Activated CD4-positive, alpha-beta memory T cell treated with anti-CD3 and anti-CD28 coated beads, Interleukin-2, amount 10 ng/mL, durations not matched to agents 7 days and 5 days (primary cell): ENCODE measurements around the gene MON1B. TPM values are rescaled to one million over a fixed set of nuclear protein-coding genes. Genes with fewer than 3 reads are reported as not detected.
A peak's percentile ranks its signal among the peaks of the same experiment; 100 is the strongest.
"Not testable (repeated sequence)": the region's sequence is repeated elsewhere in the genome, so short reads cannot be mapped to it uniquely, and the experiment has no call there.

Source experiments
- CTCF ChIA-PET: fragments of 350-600 bp; sonication (Branson Sonifier 250); formaldehyde crosslinking; loops from one replicate; lab custom pipeline; 2021; ENCODE audit warnings: antibody characterized with exemption, inconsistent platforms; lab: Charles Lee
- POLR2A ChIA-PET: fragments of 350-600 bp; sonication (Branson Sonifier 250); formaldehyde crosslinking; loops from one replicate; lab custom pipeline; 2021; ENCODE audit warnings: antibody characterized with exemption; lab: Charles Lee
- DNase-seq: peaks from one replicate; pipeline ENCODE4 v3.0.0-alpha.2; 2020
- H3K27ac Mint-ChIP-seq: one replicate; pipeline ENCODE4 v1.8.0; 2021; ENCODE audit warnings: mild to moderate bottlenecking, mixed read lengths
- H3K27me3 Mint-ChIP-seq: one replicate; pipeline ENCODE4 v1.8.0; 2021; ENCODE audit warnings: mixed read lengths
- H3K36me3 Mint-ChIP-seq: one replicate; pipeline ENCODE4 v1.8.0; 2021; ENCODE audit warnings: low read depth, mixed read lengths
- H3K4me1 Mint-ChIP-seq: one replicate; pipeline ENCODE4 v1.8.0; 2021; ENCODE audit warnings: mixed read lengths
- H3K4me3 Mint-ChIP-seq: one replicate; pipeline ENCODE4 v1.8.0; 2021; ENCODE audit warnings: mild to moderate bottlenecking, mixed read lengths
- H3K9me3 Mint-ChIP-seq: one replicate; pipeline ENCODE4 v1.8.0; 2021; ENCODE audit warnings: mixed read lengths
- total RNA-seq, 2 experiments: library from RNA; stranded (reverse); gene quantifications; one replicate each; pipeline ENCODE4 v1.2.3, GENCODE V29; 2021

MON1B gene
- total RNA-seq, 2 experiments from 2014 or later = 74.1 to 75.4 TPM

DNA sequence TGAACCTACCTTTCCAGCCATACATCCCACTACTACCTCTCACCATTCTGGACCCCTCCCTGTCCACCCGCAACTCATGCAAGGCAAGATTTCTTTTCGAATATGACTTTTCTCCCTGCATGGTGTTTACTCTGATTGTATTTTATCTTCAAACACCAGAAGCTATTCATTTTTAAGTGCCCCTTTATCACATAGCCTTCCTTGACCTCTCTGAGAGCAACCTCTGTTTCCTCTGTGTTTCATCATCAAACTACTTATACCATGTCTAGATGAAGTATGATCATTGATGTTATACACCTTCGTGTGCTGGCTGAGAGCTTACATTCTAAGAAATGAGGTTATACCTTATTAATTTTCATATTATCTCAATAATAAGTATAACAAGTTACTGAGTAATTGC, 40.1 kb downstream of the MON1B start:
- Mint-ChIP-seq H3K27ac (no peak overlapping the region), H3K9me3 (no peaks in the 10 kb centered on the region), H3K27me3 (peaks cover 22% of the 10 kb centered on the region), H3K4me3 (no peak overlapping the region), H3K36me3 (no peaks in the 10 kb centered on the region), H3K4me1 (peaks cover 2% of the 10 kb centered on the region)
- no peak for DNase-seq
- POLR2A ChIA-PET = no interaction called here
- CTCF ChIA-PET = interaction anchor here (0.8 to 1.2 kb wide), 3 partner anchors 8 to 352 kb away, joined by 3 read pairs; no protein-coding TSS in a partner anchor

DNA sequence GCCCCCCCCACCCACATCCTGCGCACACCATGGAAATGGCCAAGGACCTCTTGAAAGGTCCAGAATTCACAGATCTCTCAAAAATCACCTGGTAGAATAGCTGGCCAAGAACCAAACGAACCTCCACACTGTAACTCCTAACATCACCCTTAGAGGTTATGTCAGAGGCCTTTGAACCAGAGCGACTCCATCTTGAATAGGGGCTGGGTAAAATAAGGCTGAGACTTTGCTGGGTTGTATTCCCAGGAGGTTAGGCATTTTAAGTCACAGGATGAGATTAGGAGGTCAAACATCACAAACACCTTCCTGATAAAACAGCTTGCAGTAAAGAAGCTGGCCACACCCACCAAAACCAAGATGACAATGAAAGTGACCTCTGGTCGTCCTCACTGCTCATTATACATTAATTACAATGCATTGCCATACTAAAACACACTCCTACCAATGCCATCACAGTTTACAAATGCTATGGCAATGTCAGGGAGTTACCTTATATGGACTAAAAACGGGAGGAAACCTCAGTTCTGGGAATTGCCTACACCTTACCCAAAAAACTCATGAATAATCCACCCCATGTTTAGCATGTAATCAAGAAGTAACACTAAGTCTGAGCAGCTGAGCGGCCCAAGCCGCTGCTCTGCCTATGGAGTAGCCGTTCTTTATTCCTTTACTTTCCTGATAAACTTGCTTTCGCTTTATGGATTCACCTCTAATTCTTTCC, 43.0 kb downstream of the MON1B start:
- Mint-ChIP-seq H3K36me3 (no peaks in the 10 kb centered on the region), H3K4me1 (peaks cover 6% of the 10 kb centered on the region), H3K9me3 (no peaks in the 10 kb centered on the region), H3K27ac (no peak overlapping the region), H3K4me3 (no peak overlapping the region), H3K27me3 (peaks cover 16% of the 10 kb centered on the region)
- ChIA-PET CTCF (interaction anchor here (1.5 to 4.4 kb wide), 2 partner anchors 11 to 349 kb away, joined by 3 to 41 read pairs; no protein-coding TSS in a partner anchor), POLR2A (no interaction called here)
- DNase-seq = no peak

DNA sequence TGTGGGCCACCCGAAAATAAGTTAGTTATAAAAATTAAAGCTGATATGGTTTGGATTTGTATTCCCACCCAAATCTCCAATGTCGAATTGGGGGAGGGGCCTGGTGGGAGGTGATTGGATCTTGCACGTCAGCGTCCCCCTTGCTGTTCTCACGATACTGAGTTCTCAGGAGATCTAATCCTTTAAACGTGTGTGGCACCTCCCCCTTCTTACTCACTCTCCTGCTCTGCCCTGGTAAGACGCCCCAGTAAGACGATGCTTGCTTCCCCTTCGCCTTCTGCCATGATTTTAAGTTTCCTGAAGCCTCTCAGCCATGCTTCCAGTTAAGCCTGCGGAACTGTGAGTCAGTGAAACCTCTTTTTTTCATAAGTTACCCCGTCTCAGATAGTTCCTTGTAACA, 43.6 kb downstream of the MON1B start:
- DNase-seq = no peak
- POLR2A ChIA-PET = no interaction called here
- no peak overlapping the region for H3K4me3 Mint-ChIP-seq
- no peak overlapping the region for H3K27ac Mint-ChIP-seq
- H3K36me3 Mint-ChIP-seq = no peaks in the 10 kb centered on the region
- H3K4me1 Mint-ChIP-seq = peaks cover 6% of the 10 kb centered on the region
- CTCF ChIA-PET = interaction anchor here (0.6 to 4.4 kb wide), 4 partner anchors 11 to 351 kb away, joined by 3 to 41 read pairs (median 3); no protein-coding TSS in a partner anchor
- peaks cover 16% of the 10 kb centered on the region for H3K27me3 Mint-ChIP-seq
- no peaks in the 10 kb centered on the region for H3K9me3 Mint-ChIP-seq

DNA sequence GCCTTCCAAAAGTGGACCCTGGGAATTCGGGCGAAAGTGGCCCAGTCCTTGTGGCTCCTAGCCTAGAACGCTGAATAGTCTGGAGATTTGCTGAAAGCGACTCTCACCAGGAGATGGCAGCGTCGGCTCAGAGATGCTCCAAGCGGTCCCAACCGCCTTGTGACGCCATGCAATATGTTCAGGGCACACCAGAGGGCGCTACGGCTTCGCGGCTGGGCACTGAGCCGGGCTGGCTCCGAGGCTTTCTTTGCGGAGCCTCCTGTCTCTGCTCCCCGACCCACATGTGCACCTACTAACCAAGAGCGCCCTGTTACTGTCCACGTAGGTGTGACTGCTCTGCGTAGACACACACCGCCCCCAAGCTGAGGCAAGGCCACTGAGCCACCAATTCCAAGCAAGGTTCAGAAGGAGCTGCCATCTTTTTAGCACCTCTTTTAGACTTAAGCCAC, 45.1 kb downstream of the MON1B start:
- Mint-ChIP-seq H3K36me3 (no peaks in the 10 kb centered on the region), H3K9me3 (no peaks in the 10 kb centered on the region), H3K27me3 (peaks cover 10% of the 10 kb centered on the region), H3K4me1 (peaks cover 6% of the 10 kb centered on the region), H3K27ac (no peak overlapping the region), H3K4me3 (no peak overlapping the region)
- CTCF ChIA-PET = interaction anchor here (0.6 to 4.4 kb wide), 5 partner anchors 13 to 496 kb away, joined by 3 to 41 read pairs (median 7); no protein-coding TSS in a partner anchor
- peak; percentile 88 for DNase-seq
- POLR2A ChIA-PET = no interaction called here

DNA sequence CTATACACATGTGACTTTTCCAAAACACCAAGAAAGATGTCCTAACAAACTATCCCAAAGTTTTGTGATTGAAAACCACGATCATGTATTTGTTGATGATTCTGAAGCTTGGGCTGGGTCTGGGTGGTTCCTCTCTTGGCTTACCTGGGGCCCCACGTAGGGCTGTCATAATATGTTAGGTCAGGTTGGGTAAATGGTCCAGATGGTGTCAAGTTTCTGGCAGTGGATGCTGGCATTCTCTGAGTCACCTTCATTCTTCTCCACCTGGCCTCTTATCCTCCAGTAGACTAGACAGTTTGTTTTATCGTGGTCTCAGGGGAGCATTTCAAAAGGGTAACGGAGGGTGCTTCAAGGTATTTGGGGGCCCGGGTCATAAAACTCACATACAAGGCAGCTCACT, 47.6 kb downstream of the MON1B start:
- ChIA-PET POLR2A (no interaction called here), CTCF (interaction anchor here (0.9 kb wide), 1 partner anchor 422 kb away, joined by 3 read pairs; no protein-coding TSS in a partner anchor)
- Mint-ChIP-seq H3K27ac (no peak overlapping the region), H3K4me3 (no peak overlapping the region), H3K27me3 (peaks cover 4% of the 10 kb centered on the region), H3K36me3 (no peaks in the 10 kb centered on the region), H3K4me1 (peaks cover 6% of the 10 kb centered on the region), H3K9me3 (no peaks in the 10 kb centered on the region)
- DNase-seq = no peak

DNA sequence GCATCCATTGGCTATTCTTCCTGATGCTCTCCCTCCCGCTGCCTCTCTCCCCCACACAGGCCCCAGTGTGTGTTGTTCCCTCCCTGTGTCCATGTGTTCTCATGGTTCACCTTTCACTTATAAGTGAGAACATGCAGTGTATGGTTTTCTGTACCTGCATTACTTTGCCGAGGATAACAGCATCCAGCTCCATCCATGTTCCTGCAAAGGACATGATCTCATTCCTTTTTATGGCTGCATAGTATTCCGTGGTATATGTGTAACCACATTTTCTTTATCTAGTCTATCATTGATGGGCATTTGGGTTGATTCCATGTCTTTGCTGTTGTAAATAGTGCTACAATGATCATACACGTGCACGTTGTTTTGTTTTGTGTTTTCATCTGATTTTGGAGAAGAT, 51.5 kb downstream of the MON1B start:
- DNase-seq, H3K27ac Mint-ChIP-seq, CTCF ChIA-PET, H3K36me3 Mint-ChIP-seq, H3K4me1 Mint-ChIP-seq, H3K27me3 Mint-ChIP-seq, H3K4me3 Mint-ChIP-seq, POLR2A ChIA-PET, H3K9me3 Mint-ChIP-seq: not testable (repeated sequence)

- Mint-ChIP-seq H3K4me1 (no peaks in the 10 kb centered on the region), H3K27ac (no peak overlapping the region), H3K4me3 (no peak overlapping the region), H3K36me3 (no peaks in the 10 kb centered on the region), H3K27me3 (no peaks in the 10 kb centered on the region), H3K9me3 (no peaks in the 10 kb centered on the region)
- POLR2A ChIA-PET = no interaction called here
- CTCF ChIA-PET = no interaction called here
- no peak for DNase-seq
These were observed 55.2 kb downstream of the MON1B start for GRCh38 chr16:77246150-77246549.

- no peaks in the 10 kb centered on the region for H3K4me1 Mint-ChIP-seq
- DNase-seq = no peak
- H3K4me3 Mint-ChIP-seq = no peak overlapping the region
- H3K9me3 Mint-ChIP-seq = no peaks in the 10 kb centered on the region
- ChIA-PET CTCF (no interaction called here), POLR2A (no interaction called here)
- no peaks in the 10 kb centered on the region for H3K36me3 Mint-ChIP-seq
- no peak overlapping the region for H3K27ac Mint-ChIP-seq
- no peaks in the 10 kb centered on the region for H3K27me3 Mint-ChIP-seq
These were observed 59.4 kb downstream of the MON1B start for GRCh38 chr16:77250400-77250799.

Other genes with a start within 250 kb of the MON1B start
- 10 to 100 TPM in 1 of 2 experiments, 1 to 10 TPM in 1; 5.8 to 12.8 TPM for gene SYCE1L, start 8.2 kb downstream of the MON1B start, total RNA-seq
- not detected for gene ADAMTS18, start 243.8 kb downstream of the MON1B start, total RNA-seq